IPS-18c (cell line): ENCODE measurements around the gene OSMR.

Experiments used
- H3K4me3 ChIP-seq: 2 replicates; pipeline ENCODE4 v1.7.0; 2013; ENCODE audit warnings: low read depth, mild to moderate bottlenecking, low read length, moderate library complexity; ENCODE audit not compliant: insufficient read depth
- H3K9me3 ChIP-seq: one replicate; pipeline ENCODE4 v1.6.1; 2013; ENCODE audit warnings: mild to moderate bottlenecking, low read length, moderate library complexity; ENCODE audit not compliant: control insufficient read depth, insufficient read depth

OSMR gene

DNA sequence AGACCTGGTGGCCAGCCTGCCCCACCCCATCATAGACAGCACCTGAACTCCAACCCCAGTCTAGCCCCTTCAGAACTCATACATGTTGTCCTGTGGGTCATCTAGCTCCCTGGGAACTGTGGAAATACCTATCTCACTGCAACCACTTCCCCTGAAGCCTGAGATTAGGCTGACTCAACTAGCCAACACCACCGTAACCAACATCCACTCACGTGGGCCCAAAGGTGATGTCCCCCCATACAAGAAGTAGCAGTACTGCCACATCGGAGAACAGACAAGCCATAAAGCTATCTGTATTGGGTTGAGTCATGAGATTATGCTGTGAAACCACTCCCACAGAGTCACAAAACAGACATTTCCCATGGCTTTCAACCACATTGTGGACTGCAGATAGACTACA is 46.6 kb downstream of the OSMR start:
- no peak overlapping the region for H3K4me3 ChIP-seq
- peaks cover 2% of the 10 kb centered on the region for H3K9me3 ChIP-seq

GRCh38 chr5:38896760-38897159 is 50.9 kb downstream of the OSMR start:
- no peaks in the 10 kb centered on the region for H3K9me3 ChIP-seq
- H3K4me3 ChIP-seq, result no peak overlapping the region

GRCh38 chr5:38899936-38900335 is 54.1 kb downstream of the OSMR start:
- no peaks in the 10 kb centered on the region for H3K9me3 ChIP-seq
- no peak overlapping the region for H3K4me3 ChIP-seq

GRCh38 chr5:38905516-38905915 is 59.7 kb downstream of the OSMR start:
- no peaks in the 10 kb centered on the region for H3K9me3 ChIP-seq
- no peak overlapping the region for H3K4me3 ChIP-seq

DNA sequence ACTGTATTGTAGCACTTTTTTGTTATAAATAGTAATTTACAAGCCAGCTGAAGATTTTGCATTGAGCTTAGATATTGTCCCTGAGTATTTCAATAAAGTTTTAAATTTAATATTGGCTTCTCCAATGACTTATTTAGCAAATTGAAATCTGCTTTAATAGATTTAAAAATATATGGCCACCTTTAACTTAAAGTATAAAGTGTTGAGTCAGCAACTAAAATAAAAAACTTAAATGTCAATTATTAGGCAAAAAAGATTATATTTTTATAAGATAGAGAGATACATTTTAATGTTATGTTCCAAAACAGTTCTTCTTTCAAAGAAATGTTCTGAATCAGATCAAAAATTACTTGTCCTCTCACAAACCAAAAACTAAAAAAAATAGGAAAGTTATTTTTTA is 60.7 kb downstream of the OSMR start:
- no peaks in the 10 kb centered on the region for H3K9me3 ChIP-seq
- H3K4me3 ChIP-seq, result no peak overlapping the region

DNA sequence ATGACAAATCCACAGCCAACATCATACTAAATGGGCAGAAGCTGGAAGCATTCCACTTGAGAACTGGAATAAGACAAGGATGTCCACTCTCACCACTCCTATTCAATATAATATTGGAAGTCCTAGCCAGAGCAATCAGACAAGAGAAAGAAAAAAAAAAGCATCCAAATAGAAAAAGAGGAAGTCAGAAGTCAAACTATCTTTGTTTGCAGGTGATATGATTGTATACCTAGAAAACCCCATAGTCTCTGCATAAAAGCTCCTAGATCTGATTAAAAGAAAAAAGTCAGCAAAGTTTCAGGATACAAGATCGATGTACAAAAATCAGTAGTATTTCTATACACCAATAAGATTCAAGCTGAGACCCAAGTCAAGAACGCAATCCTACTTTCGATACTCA is 66.1 kb downstream of the OSMR start:
- Histone ChIP-seq H3K4me3 (no peak overlapping the region), H3K9me3 (no peaks in the 10 kb centered on the region)

DNA sequence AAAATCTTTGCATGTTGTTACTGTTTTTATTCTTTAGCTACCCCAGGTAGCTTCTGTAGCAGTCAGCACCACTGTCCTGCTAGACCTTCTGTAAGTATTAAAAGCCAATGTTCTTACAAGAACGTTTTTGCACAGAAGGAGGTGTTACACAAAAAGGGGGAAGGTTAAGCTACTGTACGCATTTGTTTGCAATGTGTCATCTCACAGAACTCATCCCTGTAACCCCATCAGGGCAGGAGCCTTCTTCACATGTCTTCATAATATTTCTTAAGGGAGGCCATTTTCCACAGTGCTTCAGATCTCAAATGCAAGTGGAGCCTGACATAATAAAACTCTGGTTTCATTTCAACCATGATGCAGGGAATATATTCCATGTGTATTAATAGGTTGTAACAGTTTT is 67.9 kb downstream of the OSMR start:
- Histone ChIP-seq H3K4me3 (no peak overlapping the region), H3K9me3 (no peaks in the 10 kb centered on the region)

GRCh38 chr5:38916802-38917201 is 71.0 kb downstream of the OSMR start:
- Histone ChIP-seq H3K4me3 (no peak overlapping the region), H3K9me3 (no peaks in the 10 kb centered on the region)

DNA sequence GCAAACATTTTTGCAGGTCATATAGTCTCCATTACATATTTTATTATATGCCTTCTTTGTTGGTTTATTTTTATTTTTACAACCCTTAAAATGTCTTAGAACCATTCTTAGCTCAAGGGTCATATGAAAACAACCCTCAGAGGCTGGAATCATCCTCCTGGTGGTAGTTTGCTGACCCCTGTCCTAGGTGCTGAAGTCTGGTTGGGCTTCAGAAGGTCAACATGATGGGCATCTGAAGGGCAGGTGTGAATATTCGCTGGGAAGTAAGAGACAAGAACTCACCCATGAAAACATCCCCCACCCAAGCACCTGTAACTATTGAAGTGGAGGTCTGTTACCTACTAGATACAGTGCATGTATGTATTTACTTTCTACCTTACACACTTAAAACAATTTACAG is 75.4 kb downstream of the OSMR start:
- H3K9me3 ChIP-seq, result no peaks in the 10 kb centered on the region
- H3K4me3 ChIP-seq, result no peak overlapping the region

DNA sequence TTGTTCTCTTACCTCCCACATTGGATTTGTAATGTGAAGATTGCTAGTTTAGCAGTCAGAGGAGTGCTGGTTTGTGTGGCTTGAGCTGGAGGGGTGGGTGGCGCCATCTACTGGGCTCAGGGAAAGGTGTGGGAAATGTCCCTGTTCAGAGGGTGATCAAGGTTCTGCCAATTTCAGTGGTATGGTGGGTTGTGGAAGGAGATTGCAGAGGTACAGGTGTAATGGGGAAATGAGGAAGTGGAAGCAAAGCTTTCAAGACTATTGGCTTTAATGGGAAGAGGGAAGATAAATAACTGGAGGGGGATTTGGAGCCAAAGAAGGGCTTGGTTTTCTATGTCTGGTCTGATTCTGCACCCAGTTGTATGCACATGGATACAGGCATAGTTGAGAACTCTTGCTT is 76.4 kb downstream of the OSMR start:
- no peaks in the 10 kb centered on the region for H3K9me3 ChIP-seq
- H3K4me3 ChIP-seq, result no peak overlapping the region

GRCh38 chr5:38923661-38924451 is 78.0 kb downstream of the OSMR start:
- H3K9me3 ChIP-seq, result no peaks in the 10 kb centered on the region
- no peak overlapping the region for H3K4me3 ChIP-seq

- Histone ChIP-seq H3K9me3 (no peaks in the 10 kb centered on the region), H3K4me3 (no peak overlapping the region)
These were observed 79.5 kb downstream of the OSMR start for GRCh38 chr5:38925154-38925925.

DNA sequence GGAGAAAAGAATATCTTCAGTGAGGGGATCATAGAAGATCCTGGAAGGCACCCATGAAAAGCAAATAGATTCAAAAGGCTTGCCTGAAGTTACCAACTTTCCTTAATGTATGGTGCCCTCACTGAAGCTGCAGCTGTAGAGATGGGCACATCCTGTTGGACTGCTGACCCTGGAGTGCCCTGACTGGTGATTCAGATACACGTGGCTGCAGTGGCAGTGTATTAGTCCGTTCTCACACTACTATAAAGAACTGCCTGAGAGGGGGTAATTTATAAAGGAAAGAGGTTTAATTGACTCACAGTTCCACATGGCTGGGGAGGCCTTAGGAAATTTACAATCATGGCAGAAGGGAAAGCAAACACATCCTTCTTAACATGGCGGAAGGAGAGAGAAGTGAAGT is 80.3 kb downstream of the OSMR start:
- Histone ChIP-seq H3K4me3 (no peak overlapping the region), H3K9me3 (no peaks in the 10 kb centered on the region)

DNA sequence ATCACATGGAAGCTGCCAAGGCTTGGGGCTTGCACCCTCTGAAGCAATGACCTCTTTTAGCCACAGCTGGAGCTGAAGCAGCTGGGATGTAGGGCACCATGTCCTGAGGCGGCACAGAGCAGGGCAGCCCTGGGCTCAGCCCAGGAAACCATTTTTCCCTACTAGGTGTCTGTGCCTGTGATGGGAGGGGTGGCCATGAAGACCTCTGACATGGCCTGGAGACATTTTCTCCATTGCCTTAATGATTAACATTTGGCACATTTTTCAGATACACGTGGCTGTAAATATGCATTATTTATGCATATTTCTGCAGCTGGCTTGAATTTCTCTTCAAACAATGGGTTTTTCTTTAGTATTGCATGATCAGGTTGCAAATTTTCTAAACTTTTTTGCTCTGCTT is 81.7 kb downstream of the OSMR start:
- Histone ChIP-seq H3K9me3 (no peaks in the 10 kb centered on the region), H3K4me3 (no peak overlapping the region)

DNA sequence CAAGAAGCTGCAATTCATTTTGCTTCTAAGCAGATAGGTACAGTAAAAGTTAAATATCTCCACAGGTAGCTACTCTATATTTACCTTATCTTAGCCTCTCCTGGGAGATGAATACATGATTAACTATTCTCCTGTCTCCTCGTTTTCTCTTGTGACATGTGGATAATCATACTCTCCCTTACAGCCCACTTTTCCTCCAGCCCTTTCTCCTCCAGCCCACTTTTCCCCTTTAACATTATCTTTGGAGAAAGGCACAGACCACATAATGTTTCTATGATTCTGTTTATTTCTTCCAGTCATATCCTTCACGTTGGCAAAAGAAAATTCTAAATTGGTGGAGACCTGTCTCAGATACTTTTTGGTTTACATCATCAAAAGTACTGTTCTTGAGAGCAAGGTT is 84.0 kb downstream of the OSMR start:
- no peak overlapping the region for H3K4me3 ChIP-seq
- H3K9me3 ChIP-seq, result no peaks in the 10 kb centered on the region

- no peak overlapping the region for H3K4me3 ChIP-seq
- H3K9me3 ChIP-seq, result no peaks in the 10 kb centered on the region
These were observed 85.9 kb downstream of the OSMR start for GRCh38 chr5:38931731-38932130.

DNA sequence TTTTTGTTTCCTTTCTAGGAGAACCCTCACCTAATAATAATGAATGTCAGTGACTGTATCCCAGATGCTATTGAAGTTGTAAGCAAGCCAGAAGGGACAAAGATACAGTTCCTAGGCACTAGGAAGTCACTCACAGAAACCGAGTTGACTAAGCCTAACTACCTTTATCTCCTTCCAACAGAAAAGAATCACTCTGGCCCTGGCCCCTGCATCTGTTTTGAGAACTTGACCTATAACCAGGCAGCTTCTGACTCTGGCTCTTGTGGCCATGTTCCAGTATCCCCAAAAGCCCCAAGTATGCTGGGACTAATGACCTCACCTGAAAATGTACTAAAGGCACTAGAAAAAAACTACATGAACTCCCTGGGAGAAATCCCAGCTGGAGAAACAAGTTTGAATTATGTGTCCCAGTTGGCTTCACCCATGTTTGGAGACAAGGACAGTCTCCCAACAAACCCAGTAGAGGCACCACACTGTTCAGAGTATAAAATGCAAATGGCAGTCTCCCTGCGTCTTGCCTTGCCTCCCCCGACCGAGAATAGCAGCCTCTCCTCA is 87.1 kb downstream of the OSMR start:
- H3K4me3 ChIP-seq, result no peak overlapping the region
- H3K9me3 ChIP-seq, result no peaks in the 10 kb centered on the region

DNA sequence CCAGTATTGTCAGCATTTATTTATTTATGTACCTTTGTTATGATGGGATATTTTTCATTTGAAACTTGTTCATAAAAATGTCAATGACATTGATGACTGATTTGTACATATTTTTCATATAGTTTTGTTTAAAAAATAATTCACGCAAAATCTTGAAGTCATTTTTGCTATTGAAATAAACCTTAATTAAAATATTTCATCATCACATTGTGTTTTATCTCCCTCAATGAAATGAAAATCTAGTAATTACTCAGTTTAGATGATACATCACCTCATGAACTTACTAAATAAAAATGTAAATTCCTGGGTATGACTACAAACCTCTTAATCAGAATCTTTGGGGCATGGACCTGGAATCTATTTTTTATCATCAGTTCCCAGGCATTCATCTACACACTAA is 89.6 kb downstream of the OSMR start:
- H3K4me3 ChIP-seq, result no peak overlapping the region
- no peaks in the 10 kb centered on the region for H3K9me3 ChIP-seq
